ENCODE measurements around the gene PDGFRA. TPM values are rescaled to one million over a fixed set of nuclear protein-coding genes. Genes with fewer than 3 reads are reported as not detected.

PDGFRA gene
- total RNA-seq, 4 donors from 2014 or later: 27.5 to 283 (median 60.2) TPM

GRCh38 chr4:54213001-54213400, 16.1 kb upstream of the PDGFRA start:
- TF ChIP-seq CTCF (IDR thresholded peaks at IDR 0.05) (no peak), POLR2A (IDR thresholded peaks at IDR 0.05) (no peak)
- Histone ChIP-seq H3K27ac (no peak overlapping the region), H3K36me3 (no peaks in the 10 kb centered on the region), H3K4me3 (no peak overlapping the region), H3K4me1 (no peaks in the 10 kb centered on the region), H3K27me3 (no peaks in the 10 kb centered on the region), H3K9me3 (no peaks in the 10 kb centered on the region)
- DNase-seq: no peak

- no peak overlapping the region for H3K27ac ChIP-seq
- no peak overlapping the region for H3K4me3 ChIP-seq
- TF ChIP-seq CTCF (IDR thresholded peaks at IDR 0.05) (no peak), POLR2A (IDR thresholded peaks at IDR 0.05) (no peak)
- no peaks in the 10 kb centered on the region for H3K36me3 ChIP-seq
- H3K4me1 ChIP-seq: no peaks in the 10 kb centered on the region
- H3K9me3 ChIP-seq: no peaks in the 10 kb centered on the region
- no peaks in the 10 kb centered on the region for H3K27me3 ChIP-seq
- no peak for DNase-seq
These were observed 15.3 kb upstream of the PDGFRA start for GRCh38 chr4:54213761-54214160.

- H3K27ac ChIP-seq: no peak overlapping the region
- H3K4me3 ChIP-seq: no peak overlapping the region
- TF ChIP-seq POLR2A (IDR thresholded peaks at IDR 0.05): no peak
- TF ChIP-seq CTCF (IDR thresholded peaks at IDR 0.05): no peak
- H3K36me3 ChIP-seq: no peaks in the 10 kb centered on the region
- H3K9me3 ChIP-seq: no peaks in the 10 kb centered on the region
- H3K4me1 ChIP-seq: no peaks in the 10 kb centered on the region
- DNase-seq: no peak
- H3K27me3 ChIP-seq: no peaks in the 10 kb centered on the region
These were observed 13.6 kb upstream of the PDGFRA start for GRCh38 chr4:54215379-54216077.

- Histone ChIP-seq H3K4me3 (peak overlapping the region in 2 of 4 donors; percentile 27 to 44), H3K36me3 (no peaks in the 10 kb centered on the region), H3K4me1 (no peaks in the 10 kb centered on the region), H3K27me3 (no peaks in the 10 kb centered on the region), H3K9me3 (no peaks in the 10 kb centered on the region), H3K27ac (no peak overlapping the region)
- peak; percentile 34 to 84 (median 65) for DNase-seq
- TF ChIP-seq POLR2A (IDR thresholded peaks at IDR 0.05) (peak in 1 of 2 donors; percentile 4), CTCF (IDR thresholded peaks at IDR 0.05) (peak; percentile 44 to 89 (median 84))
These were observed 11.2 kb upstream of the PDGFRA start for GRCh38 chr4:54217642-54218495.

GRCh38 chr4:54218736-54219135, 10.4 kb upstream of the PDGFRA start:
- no peaks in the 10 kb centered on the region for H3K27me3 ChIP-seq
- no peaks in the 10 kb centered on the region for H3K4me1 ChIP-seq
- no peak for DNase-seq
- no peaks in the 10 kb centered on the region for H3K9me3 ChIP-seq
- H3K27ac ChIP-seq: no peak overlapping the region
- TF ChIP-seq CTCF (IDR thresholded peaks at IDR 0.05) (no peak), POLR2A (IDR thresholded peaks at IDR 0.05) (no peak)
- H3K36me3 ChIP-seq: no peaks in the 10 kb centered on the region
- no peak overlapping the region for H3K4me3 ChIP-seq

All from Peyer's patch (tissue), 4 donors.